ENCODE results near the gene KISS1R.

DNA sequence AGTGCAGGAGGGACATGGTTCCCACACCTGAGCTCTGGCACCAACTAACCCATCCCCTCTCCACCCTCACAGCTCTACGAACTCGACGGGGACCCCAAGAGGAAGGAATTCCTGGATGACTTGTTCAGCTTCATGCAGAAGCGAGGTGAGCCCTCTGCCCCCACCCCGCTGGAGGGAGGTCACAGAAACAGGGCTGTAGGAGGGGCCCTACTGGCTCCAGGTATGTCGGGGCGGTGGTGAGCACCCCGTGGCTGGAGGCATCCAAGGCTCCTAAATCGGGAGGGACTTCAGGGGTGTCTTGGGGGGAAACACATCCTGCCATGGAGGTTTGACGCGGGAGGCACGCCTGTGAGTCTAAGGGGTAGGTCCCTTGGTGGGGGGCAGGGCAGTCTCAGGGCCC lies 42.9 kb downstream of the KISS1R start:
- TF ChIP-seq, protein P1, sequence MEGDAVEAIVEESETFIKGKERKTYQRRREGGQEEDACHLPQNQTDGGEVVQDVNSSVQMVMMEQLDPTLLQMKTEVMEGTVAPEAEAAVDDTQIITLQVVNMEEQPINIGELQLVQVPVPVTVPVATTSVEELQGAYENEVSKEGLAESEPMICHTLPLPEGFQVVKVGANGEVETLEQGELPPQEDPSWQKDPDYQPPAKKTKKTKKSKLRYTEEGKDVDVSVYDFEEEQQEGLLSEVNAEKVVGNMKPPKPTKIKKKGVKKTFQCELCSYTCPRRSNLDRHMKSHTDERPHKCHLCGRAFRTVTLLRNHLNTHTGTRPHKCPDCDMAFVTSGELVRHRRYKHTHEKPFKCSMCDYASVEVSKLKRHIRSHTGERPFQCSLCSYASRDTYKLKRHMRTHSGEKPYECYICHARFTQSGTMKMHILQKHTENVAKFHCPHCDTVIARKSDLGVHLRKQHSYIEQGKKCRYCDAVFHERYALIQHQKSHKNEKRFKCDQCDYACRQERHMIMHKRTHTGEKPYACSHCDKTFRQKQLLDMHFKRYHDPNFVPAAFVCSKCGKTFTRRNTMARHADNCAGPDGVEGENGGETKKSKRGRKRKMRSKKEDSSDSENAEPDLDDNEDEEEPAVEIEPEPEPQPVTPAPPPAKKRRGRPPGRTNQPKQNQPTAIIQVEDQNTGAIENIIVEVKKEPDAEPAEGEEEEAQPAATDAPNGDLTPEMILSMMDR (IDR thresholded peaks at IDR 0.05; ENCODE audit: low read depth, low read length) = no peak
- no peak for TF ChIP-seq EZH2phosphoT487 (IDR thresholded peaks at IDR 0.05; ENCODE audit: low read depth)
